ENCODE measurements around the gene SYT1.
A peak's percentile ranks its signal among the peaks of the same experiment; 100 is the strongest.
"Not testable (repeated sequence)": the region's sequence is repeated elsewhere in the genome, so short reads cannot be mapped to it uniquely, and the experiment has no call there.

The SYT1 gene

DNA sequence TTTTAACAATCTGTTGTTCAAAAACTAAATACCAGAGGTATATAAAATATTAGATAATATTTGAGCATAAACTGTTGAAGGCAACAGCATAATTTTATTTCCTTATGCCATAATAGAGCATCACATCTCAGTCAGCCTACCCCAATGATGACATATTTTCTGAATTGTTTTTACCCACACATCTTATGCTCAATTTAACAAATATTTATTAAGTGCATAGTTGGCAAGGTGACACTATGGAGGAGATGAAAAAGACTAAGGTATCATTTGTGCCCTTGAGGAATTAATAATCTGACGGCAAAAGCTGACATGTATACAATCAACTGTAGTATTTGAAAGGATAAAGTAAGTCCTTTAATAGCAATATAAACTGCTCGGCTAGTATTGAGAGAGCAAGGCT is 102.4 kb downstream of the SYT1 start:
- no peak for DNase-seq (ENCODE audit: low read depth)

DNA sequence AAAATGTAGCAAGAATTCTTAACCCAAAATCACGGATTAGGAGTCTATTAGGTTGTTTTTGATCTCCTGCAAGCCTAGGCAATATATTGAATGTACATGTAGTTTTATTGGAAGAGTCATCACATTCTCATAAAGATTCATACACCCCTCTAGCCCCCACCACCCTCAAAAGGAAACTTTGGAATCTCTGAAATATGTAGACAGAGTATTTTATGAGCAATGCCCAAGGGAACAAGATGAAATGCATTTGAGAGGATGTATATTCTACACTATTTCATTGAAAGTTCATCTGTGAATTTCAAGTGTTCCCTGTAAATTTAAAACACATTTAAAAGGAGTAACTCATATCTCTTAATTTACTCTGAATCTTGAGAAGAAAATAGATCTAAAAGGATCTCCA is 103.7 kb downstream of the SYT1 start:
- DNase-seq (ENCODE audit: low read depth) = no peak

DNA sequence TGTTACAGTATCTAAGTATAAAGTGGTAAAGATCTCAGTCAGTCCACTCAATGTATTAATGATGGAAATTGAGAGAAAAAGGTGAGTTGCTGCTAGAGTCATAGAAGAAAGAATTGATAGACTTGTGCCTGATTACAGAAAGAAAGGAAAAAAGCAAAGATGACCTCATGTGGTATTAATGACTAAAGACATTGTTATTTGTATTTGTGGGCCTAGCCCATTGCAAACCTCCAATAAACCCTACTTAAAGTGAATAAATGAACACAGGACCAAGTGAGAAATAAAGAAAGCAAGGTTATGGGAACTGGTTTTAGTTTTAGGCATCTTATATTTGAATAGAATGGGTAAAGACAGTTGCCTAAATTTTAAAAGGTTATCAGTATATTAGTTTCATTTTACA is 105.5 kb downstream of the SYT1 start:
- DNase-seq (ENCODE audit: low read depth) = no peak

DNA sequence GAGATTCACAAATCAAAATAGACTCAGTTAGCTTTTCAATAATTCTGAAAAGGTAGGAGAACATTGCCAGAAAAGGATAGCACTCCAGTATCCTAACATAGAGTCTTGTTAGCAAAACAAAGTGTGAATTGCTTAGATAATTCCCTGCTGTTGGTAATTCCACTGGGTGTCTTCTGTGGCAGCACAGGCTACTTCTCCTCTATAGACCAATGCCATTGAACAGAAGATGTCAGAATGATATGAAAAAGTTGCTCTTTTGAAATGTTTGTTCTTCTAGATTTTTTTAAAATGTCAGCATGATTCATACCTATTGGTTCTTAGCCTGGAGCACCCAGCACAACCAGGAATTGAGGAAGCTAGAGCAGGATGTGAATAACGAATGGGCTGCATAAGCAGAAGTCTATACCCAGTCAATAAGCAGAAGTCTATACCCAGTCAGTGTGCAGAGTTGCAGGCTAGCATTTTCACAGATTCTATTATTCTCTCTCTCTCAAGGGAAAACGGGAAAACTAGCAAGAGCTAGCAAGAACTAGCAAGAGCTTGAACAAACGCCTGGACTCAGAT is 112.8 kb downstream of the SYT1 start:
- no peak for DNase-seq (ENCODE audit: low read depth)

DNA sequence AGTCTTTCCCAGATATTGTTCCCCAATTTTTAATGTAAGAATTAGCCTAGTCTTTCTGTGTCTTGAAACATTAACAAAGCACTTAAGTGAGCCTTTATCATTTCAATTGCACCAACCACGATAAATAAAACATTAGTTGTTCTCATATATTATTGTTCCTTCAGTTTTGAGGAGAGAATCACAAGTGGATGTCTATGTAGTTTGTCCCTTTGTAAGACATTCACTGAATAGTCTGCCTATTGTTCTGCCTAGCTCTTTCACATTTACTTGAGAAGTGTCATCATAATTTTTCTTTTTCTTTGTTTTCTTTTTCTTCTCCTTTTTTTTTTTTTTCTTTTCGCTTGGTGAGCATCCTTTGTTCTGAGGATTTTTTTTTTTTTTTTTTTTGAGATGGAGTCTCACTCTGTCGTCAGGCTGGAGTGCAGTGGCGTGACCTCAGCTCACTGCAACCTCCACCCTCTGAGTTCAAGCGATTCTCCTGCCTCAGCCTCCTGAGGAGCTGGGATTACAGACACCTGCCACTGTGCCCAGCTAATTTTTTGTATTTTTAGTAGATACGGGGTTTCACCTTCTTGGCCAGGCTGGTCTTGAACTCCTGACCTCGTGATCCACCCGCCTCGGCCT is 129.7 kb downstream of the SYT1 start:
- no peak for DNase-seq (ENCODE audit: low read depth)

DNA sequence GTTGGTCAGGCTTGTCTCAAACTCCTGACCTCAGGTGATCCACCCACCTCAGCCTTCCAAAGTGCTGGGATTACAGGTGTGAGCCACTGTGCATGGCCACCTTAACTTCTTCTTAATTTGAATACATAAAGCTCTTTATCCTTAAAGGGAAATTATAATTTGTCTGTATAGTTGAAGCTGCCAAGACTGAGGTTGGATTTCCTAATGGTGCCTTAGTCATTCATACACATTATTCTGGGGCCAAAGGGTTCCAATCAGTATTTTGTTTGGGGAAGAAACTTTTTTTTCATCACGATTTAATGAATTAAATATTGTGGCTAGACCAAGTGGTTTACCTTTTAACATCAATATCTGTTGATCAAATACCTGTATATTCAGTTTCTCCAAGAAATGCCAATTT is 135.9 kb downstream of the SYT1 start:
- DNase-seq (ENCODE audit: low read depth) = peak; percentile 12

DNA sequence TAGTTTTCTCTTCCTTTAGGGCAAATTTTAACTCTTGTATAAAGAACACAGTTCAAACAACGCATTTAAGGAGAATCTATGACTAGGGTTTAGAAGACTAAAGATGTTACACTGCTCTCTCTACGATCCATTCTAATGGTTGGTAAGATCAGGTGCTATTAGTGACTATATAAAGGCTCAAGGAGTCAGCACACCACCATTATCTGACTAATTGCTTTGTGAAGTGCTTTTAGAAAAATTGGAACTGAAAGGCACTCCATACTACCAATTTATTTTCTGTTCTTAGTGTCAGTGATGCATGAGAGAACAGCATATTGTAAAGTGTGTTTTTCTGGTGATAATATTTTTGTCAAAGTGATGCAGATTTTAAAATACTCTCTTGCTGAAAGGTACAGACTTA is 136.8 kb downstream of the SYT1 start:
- DNase-seq (ENCODE audit: low read depth) = no peak

DNA sequence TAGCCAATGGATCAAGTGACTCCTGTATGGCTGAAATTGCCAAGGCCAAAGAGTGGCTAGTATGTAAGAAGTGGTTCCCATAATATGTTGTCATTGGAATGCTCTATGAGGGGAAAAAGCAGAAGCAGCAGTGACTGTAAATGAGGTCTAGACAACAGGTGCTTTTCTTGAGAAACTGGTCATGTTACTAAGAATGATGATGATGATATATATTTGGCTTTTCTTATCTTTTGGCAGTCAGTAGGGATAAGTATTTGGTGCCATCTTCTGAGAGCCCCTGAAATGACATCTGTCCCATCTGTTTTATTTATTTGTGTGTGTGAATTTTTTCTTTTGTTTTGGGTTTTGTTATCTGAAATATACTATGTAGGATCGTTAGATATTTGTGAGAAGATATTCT is 141.7 kb downstream of the SYT1 start:
- DNase-seq (ENCODE audit: low read depth) = no peak

DNA sequence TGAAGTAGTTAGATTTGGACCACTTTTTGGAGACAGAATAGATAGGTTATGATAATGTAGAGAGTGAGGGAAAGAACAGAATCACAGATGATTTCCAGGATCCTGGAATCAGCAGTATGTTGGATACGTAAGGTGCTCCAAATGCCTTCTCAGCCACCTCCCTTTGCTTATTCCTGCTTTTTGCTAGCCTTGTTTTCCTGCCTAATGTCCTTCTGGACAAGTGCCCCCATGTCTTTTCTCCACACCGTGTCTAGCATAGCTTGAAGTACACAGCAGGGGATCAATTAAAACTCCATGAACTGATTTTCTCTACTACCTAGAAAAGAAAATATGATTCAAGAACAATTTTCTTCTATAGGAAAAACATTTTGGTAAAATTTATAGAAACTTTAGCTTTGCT is 144.0 kb downstream of the SYT1 start:
- DNase-seq (ENCODE audit: low read depth) = no peak

DNA sequence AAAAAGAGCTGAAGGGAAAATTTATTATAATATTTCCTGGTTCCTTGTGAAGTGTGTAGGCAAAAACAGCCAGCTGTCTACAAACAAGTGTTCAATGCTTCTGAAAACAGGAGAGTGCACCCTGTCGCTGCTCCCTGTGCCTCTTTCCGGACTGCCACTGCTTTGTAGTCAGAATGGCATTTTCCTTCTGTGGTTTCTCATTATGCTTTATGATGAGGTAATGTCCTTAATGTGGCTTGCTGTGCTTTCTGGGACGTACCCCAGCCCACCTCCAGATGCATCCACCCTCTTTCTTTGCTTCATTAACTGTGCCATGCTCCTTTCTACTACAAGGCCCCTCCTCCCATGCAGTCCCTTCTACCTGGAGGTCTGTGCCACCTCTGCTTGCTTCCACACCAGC is 148.1 kb downstream of the SYT1 start:
- no peak for DNase-seq (ENCODE audit: low read depth)

DNA sequence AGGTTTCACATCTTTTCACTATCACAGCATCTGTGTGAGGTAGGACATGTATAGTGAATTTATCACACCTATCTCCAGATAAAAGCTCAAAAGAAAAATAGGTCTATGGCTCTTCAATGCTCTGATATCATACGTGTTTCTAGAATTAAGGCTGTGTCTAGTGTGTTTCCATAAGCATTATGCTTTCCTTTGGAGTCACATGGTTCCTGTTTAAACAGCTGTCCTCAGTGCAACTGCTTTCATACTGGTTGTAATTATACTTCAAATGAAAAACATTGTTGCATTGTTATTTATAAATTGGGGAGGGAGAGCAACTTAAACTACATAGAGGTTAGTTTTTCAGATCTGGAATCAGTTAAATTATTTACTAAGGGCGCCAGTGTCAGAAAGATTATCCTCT is 151.6 kb downstream of the SYT1 start:
- DNase-seq (ENCODE audit: low read depth) = no peak

DNA sequence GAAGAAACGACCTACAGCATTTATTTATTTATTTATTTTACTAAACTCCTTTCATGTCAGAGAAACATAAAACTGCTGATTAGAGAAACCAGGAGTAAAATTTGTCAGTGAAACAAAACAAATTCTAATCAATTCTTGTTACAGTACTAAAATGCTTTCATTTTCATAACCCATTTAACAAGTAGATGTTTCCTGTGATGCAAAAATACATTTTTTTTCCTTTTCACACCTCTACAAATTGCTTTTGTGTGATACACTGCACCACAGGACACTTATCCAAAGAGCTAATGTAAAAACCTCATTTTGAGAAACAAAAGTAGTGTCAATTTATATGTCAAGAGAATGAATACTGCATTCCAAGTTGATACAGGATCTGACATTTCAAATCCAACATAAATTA is 155.1 kb downstream of the SYT1 start:
- no peak for DNase-seq (ENCODE audit: low read depth)

DNA sequence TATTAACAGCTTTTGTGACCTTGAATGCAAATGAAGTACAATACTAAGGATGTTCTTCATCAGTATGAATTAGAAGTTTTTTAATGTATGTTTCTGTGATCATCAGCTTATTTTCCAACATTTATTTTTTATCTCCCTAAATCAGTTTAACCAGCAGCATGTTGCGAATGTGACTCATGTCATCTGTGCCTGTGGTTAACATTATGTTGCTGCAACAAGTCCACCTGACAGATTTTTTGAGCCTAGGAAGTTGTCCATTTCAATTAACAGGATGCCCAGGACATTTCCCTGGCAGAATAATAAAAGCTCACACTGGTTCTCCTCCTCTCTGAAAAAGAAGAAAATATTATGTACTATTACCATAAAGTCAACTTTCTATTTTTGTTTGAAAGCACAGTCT is 155.5 kb downstream of the SYT1 start:
- no peak for DNase-seq (ENCODE audit: low read depth)

DNA sequence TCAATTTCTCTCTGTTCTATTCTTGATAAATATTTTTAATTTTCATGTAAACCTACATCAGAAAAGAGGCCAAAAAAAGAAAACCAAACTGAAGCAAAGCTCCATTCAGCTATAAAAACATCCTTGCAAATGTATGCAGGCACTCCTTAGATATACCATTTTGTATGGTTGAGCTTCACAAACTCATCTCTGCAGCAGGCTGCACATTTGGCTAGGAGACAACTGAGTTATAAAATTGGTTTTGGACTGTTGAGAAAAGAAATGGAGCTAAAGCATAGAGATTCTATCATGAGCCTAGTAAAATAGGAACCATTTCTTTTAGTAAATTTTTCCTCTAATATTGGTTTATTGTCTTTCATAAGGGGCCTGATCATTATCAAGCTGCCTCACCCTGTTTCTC is 156.4 kb downstream of the SYT1 start:
- no peak for DNase-seq (ENCODE audit: low read depth)

DNA sequence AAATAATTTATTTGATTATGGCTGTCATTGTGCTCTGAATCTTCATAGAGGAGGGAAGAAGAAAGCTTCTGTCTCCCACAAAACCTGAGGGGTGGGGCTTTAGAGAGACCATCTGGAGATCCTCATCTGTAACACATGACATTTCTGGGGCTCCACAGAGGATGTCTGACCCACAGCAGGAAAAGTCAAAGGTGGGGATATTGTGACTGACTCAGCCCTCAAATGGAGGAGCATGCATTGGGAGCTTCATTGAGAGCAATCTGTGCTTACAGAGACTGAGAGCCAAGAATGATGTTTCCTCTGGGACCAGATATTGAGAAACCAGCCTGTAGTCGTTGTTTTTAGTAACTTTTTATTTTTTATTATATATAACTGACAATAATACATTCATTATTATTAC is 158.7 kb downstream of the SYT1 start:
- DNase-seq (ENCODE audit: low read depth) = no peak

DNA sequence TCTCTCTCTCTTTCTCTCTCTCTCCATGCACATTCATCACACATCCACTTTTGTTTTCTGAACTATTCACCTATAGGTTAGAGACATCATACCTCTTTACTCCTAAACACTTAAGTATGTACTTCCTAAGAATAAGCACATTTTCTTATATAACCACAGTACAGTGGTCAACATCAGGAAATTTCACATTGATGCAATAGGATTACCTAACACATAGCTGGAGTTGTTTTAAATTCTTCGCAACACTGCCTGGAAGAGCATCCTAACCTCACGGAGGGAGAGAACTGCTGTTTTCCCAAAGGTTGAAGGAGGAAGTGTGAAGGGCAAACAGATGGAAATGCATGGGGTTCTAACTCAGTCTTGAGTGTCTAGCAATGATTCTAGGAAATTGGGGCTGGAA is 159.2 kb downstream of the SYT1 start:
- no peak for DNase-seq (ENCODE audit: low read depth)

DNA sequence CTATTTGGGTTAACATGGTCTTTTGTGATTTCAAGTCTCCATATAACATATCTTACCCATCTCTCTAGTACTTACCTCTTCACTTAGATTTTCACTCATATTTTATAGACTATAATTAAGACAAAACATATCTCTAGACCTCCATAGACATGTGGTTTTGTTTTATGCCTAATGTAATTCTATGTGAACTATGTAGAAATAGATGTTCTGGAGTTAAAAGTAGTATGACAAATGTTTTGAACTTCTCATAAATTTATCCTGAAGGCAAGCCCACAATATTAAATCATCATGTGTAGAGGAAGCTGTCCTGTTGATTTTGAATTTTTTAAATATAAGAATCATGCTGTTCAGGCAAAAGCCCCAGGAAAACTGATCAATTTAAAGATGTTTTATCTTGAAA is 169.2 kb downstream of the SYT1 start:
- DNase-seq (ENCODE audit: low read depth) = no peak

DNA sequence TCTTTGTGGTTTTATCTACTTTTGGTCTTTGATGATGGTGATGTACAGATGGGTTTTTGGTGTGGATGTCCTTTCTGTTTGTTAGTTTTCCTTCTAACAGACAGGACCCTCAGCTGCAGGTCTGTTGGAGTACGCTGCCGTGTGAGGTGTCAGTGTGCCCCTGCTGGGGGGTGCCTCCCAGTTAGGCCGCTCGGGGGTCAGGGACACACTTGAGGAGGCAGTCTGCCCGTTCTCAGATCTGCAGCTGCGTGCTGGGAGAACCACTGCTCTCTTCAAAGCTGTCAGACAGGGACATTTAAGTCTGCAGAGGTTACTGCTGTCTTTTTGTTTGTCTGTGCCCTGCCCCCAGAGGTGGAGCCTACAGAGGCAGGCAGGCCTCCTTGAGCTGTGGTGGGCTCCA is 180.2 kb downstream of the SYT1 start:
- DNase-seq (ENCODE audit: low read depth) = not testable (repeated sequence)

DNA sequence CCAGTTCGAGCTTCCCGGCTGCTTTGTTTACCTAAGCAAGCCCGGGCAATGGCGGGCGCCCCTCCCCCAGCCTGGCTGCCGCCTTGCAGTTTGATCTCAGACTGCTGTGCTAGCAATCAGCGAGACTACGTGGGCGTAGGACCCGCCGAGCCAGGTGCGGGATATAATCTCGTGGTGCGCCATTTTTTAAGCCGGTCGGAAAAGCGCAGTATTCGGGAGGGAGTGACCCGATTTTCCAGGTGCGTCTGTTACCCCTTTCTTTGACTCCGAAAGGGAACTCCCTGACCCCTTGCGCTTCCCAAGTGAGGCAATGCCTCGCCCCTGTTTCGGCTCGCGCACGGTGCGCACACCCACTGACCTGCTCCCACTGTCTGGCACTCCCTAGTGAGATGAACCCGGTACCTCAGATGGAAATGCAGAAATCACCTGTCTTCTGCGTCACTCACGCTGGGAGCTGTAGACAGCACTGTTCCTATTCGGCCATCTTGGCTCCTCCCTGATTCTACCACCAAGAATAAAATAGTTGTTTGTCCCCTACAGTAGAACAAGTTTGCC is 180.7 kb downstream of the SYT1 start:
- DNase-seq (ENCODE audit: low read depth) = not testable (repeated sequence)

DNA sequence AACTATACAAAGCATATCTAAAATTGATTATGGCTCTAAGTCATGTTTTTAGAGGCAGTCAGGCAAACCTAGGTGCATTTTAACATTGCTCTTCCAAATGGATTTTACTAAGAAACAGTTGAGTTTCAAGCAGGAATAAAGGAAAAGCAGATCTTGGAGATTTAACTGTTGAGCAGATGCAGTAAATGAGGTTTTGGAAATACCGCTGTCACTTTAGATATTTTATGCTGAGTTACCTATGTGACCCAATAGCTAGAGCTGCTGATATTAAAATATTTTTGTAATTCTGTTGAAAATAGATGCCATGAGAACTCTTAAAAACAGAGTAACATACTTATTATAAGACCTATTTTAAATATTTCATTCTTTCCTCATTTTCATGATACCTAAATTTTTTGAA is 181.4 kb downstream of the SYT1 start:
- DNase-seq (ENCODE audit: low read depth) = no peak

DNA sequence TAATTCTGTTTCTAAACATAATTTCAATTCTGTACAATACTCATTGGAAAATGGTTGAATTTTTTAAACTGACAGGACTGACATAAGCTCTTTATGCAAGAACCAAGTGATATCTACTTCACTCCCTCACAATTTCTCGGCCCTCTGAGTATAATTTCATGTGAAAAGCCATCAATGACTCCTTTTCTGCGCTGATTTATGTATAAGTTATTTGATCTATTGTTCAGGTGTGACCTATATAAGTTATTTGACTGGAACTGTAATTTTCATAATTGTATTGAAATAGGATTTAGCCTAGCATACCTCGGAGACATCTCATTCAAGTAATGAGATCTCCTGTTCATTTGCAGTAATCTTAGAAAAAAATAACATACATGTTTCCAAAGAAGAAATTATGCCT is 184.4 kb downstream of the SYT1 start:
- DNase-seq (ENCODE audit: low read depth) = no peak

DNA sequence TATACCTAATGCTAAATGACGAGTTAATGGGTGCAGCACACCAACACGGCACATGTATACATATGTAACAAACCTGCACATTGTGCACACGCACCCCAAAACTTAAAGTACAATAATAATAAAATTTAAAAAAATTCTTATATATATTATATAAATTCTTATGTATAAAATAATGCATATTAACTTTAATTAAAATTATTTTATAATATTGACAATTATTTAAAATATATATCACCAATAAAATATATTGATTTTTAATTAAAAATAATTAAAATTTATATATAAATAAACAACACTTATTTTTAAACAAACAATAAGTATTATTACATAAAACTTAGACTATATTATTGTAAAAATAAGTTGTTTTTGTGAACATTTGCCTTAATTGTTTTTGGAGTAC is 188.8 kb downstream of the SYT1 start:
- DNase-seq (ENCODE audit: low read depth) = no peak

DNA sequence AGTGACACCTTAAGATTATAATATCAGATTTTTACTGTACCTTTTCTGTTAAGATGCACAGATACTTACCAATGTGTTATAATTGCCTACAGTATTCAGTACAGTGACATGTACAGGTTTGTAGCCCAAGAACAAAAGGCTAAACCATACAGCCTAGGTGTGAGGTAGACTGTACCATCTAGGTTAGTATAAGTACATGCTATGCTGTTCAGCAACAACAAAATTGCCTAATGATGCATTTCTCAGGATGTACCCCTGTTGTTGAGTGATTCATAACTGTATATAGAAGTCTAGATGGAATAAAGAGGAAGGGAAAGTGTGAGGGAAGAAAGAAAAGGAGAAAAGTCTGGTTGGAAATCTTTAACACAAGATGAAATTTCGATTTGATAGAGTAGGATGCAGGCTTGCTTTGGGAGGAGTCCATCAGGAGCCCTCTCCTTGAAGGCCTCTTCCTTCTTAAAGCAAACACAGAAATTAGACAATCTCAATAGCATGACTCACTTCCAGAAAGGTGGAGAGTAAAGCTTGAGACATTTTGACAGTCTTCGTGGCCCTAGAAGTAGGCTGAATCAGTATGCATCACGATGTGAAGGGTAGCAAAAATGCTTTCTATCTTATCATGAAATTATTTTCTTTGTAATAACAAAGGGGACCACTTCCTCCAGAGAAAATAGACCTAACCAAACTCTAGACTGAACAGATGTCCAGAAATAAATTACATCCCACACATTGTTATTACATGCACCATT is 191.5 kb downstream of the SYT1 start:
- DNase-seq (ENCODE audit: low read depth) = no peak

DNA sequence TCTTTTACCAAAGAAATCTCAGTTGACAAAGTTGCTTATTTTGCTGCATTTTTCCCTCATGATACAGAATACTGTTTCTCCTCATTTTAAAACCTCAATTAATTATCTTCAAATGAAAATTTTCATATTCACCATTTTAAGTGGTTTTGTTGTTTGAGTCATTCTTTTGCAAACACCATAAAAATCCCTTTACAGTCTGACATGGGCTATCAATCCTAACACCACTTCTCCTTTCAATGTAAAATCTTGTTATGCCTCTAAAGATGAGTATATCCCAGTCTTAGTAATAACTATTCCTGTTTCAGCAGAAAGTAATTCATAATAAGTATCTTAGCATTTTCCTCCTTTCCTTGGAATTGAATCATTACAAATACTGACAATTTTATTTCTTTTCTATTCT is 192.2 kb downstream of the SYT1 start:
- DNase-seq (ENCODE audit: low read depth) = no peak
